ENCODE results near the gene OR5B12.

DNA sequence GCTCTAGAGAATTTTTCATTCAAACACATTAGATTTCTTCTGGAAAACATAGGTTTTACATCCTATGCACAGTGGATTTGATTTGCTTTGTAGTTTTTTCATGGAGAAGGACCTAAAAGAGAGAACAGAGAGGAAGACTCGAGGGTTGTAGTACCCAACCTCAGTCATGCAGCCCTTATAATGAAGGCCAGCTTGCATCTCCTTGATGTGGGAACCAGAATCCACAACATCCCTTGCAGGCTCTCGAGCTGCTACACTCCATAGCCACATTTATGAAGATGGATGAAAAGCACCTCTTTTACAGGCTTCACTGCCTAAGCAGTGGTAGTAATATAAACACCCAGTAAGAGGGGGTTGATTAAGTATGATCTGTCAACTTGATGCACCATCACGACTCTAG lies 9.5 kb upstream of the OR5B12 start:
- TF ChIP-seq EP300 (IDR thresholded peaks at IDR 0.05) (no peak), POLR2AphosphoS5 (IDR thresholded peaks at IDR 0.05) (no peak), POLR2A (IDR thresholded peaks at IDR 0.05) (no peak)
- TF ChIP-seq, protein P1, sequence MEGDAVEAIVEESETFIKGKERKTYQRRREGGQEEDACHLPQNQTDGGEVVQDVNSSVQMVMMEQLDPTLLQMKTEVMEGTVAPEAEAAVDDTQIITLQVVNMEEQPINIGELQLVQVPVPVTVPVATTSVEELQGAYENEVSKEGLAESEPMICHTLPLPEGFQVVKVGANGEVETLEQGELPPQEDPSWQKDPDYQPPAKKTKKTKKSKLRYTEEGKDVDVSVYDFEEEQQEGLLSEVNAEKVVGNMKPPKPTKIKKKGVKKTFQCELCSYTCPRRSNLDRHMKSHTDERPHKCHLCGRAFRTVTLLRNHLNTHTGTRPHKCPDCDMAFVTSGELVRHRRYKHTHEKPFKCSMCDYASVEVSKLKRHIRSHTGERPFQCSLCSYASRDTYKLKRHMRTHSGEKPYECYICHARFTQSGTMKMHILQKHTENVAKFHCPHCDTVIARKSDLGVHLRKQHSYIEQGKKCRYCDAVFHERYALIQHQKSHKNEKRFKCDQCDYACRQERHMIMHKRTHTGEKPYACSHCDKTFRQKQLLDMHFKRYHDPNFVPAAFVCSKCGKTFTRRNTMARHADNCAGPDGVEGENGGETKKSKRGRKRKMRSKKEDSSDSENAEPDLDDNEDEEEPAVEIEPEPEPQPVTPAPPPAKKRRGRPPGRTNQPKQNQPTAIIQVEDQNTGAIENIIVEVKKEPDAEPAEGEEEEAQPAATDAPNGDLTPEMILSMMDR (IDR thresholded peaks at IDR 0.05) = no peak
